IPS-15b (cell line): ENCODE data around the gene SGMS1.
"Not testable (repeated sequence)": the region's sequence is repeated elsewhere in the genome, so short reads cannot be mapped to it uniquely, and the experiment has no call there.

Experiments
- H3K27me3 ChIP-seq: one replicate; pipeline ENCODE4 v1.6.1; 2013; ENCODE audit warnings: low read length; ENCODE audit not compliant: control insufficient read depth, insufficient read depth
- H3K36me3 ChIP-seq: one replicate; pipeline ENCODE4 v1.6.1; 2013; ENCODE audit warnings: low read length; ENCODE audit not compliant: control insufficient read depth, insufficient read depth
- H3K4me1 ChIP-seq: one replicate; pipeline ENCODE4 v1.6.1; 2013; ENCODE audit warnings: mild to moderate bottlenecking, low read length; ENCODE audit not compliant: control insufficient read depth, insufficient read depth
- H3K4me3 ChIP-seq: one replicate; pipeline ENCODE4 v1.5.1; 2013; ENCODE audit warnings: low read depth, low read length
- H3K9ac ChIP-seq: one replicate; pipeline ENCODE4 v1.6.1; 2013; ENCODE audit warnings: low read depth, mild to moderate bottlenecking, low read length
- H3K9me3 ChIP-seq: one replicate; pipeline ENCODE4 v1.6.1; 2013; ENCODE audit warnings: mild to moderate bottlenecking, low read length; ENCODE audit not compliant: control insufficient read depth, insufficient read depth

SGMS1 gene

DNA sequence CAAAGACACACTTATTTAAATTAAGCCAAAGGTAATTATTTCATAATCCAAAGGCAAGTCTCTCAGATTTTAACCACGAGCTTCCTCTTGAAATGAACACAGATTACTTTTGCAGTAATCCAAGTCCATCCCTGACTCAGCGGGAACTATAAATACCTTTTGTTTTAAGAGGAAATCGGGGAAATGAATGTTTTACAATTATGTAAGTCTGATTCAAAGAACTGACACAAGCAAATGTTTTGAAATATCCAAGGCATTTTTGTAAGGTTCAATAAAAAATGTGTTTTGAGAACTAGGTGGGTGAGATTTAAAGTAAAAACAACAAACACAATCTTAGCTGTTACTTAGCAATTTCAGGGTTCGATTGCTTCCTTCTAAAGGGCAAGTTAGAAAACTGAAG lies 192.6 kb downstream of the SGMS1 start:
- H3K4me3 ChIP-seq, result no peak overlapping the region
- no peaks in the 10 kb centered on the region for H3K27me3 ChIP-seq
- peak overlapping the region; percentile 17 for H3K9ac ChIP-seq
- H3K4me1 ChIP-seq, result peaks cover 9% of the 10 kb centered on the region
- no peaks in the 10 kb centered on the region for H3K9me3 ChIP-seq
- H3K36me3 ChIP-seq, result no peaks in the 10 kb centered on the region

DNA sequence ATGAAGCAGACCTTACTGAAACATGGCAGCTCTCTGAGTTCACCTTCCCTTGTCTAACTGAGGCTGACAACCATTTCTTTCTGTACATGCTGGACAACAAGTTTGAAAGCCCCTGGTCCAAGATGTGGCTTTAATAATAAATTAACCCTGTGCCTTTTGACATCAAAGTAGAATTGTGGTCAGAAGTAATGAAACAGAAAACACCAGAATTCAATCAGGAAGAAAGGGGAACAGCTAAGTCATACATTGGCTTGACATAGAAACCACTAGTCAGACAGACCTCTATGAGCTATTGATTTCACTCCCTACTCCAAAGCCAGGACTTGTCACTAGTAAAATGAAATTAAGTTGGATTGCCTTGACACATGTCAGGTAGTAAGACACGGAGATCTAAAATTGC lies 197.3 kb downstream of the SGMS1 start:
- Histone ChIP-seq H3K9ac (no peak overlapping the region), H3K9me3 (no peaks in the 10 kb centered on the region), H3K36me3 (no peaks in the 10 kb centered on the region), H3K27me3 (no peaks in the 10 kb centered on the region), H3K4me3 (no peak overlapping the region), H3K4me1 (peaks cover 8% of the 10 kb centered on the region)

DNA sequence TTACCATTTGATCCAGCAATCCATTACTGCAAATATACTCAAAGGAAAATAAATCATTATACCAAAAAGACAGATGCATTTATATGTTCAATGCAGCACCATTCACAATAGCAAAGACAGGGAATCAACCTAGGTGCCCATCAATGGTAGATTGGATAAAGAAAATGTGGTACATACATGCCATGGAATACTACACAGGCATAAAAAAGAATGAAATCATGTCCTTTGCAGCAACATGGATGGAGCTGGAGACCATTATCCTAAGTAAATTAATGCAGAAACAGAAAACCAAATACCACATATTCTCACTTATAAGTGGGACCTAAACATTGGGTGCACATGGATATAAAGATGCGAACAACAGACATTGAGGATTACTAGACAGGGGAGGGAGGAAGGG lies 198.5 kb downstream of the SGMS1 start:
- H3K4me3 ChIP-seq, H3K27me3 ChIP-seq, H3K9me3 ChIP-seq, H3K4me1 ChIP-seq, H3K9ac ChIP-seq, H3K36me3 ChIP-seq: not testable (repeated sequence)

DNA sequence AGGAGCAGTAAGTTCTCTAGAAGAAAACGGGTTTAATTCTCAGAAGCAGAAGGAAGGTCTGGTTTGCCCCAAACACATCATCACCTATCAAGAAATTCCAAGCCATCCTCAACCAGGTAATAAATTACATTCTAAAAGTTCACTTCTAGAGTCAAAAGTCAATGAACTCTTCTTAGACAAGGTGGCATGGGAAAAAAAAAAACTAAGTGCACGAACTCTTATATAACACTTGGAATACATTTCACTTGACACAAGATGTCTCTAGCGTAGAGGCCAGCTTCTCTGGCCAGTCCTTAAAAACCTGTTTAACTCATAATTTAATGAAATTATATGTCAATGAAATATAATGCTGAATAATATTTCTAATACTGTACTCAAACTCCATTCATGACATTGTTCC lies 200.3 kb downstream of the SGMS1 start:
- H3K9ac ChIP-seq, result no peak overlapping the region
- peaks cover 8% of the 10 kb centered on the region for H3K4me1 ChIP-seq

DNA sequence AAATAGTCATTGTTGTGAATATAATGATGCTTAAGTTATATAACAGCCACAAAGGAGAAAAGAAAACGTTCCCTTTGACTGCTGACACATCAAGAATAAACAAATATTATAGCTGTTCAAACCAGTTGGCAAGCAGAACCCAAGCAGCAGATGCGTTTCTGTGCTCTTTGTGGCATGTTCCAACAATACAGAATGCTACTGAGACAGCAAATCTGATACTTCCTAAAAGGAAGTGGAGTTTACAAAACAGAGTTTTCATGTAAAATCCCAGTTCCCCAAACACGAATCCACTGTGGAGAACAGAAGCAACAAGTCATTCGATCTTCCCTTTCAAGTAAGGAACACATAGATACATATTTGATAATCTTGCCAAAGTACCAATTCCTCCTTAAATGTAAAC lies 201.5 kb downstream of the SGMS1 start:
- Histone ChIP-seq H3K9ac (no peak overlapping the region), H3K27me3 (no peaks in the 10 kb centered on the region), H3K4me3 (no peak overlapping the region), H3K9me3 (no peaks in the 10 kb centered on the region), H3K4me1 (peaks cover 8% of the 10 kb centered on the region), H3K36me3 (no peaks in the 10 kb centered on the region)

More for the DNA sequence above, 200.3 kb downstream of the SGMS1 start:
- no peaks in the 10 kb centered on the region for H3K36me3 ChIP-seq
- H3K4me3 ChIP-seq, result no peak overlapping the region
- H3K27me3 ChIP-seq, result no peaks in the 10 kb centered on the region
- no peaks in the 10 kb centered on the region for H3K9me3 ChIP-seq

DNA sequence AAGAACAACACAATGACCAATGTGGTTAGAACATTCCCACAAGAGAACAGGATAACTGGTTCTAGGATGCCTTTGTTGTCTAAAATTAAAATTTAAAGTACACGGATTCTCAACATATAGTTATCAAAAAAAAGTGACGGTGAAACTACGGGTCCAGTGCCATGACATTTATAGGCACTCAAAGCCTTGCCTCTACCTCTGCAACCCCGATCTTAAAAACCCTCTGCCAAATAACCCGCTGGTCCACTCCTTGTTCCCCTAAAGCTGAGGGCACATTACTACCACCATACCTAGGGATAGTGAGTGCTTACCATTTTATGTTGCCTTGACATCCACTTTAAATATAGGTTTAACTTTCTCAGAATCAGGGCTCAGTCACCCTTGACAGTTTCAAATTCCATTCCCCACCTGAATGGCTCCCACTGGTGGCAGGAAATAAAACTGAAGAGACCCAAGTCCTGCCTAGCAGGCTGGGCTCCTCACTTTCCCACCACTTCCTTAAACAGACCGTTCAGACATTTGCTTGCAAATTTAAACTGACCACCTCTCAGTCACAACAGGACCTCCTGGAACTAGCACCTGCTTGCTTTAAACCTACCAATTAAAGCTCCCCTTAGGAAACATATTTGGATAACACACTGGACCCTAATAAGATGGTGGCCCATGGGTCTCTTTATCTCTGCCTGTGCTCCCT lies 202.6 kb downstream of the SGMS1 start:
- no peaks in the 10 kb centered on the region for H3K36me3 ChIP-seq
- no peak overlapping the region for H3K4me3 ChIP-seq
- peaks cover 13% of the 10 kb centered on the region for H3K4me1 ChIP-seq
- no peaks in the 10 kb centered on the region for H3K27me3 ChIP-seq
- no peak overlapping the region for H3K9ac ChIP-seq
- H3K9me3 ChIP-seq, result no peaks in the 10 kb centered on the region

DNA sequence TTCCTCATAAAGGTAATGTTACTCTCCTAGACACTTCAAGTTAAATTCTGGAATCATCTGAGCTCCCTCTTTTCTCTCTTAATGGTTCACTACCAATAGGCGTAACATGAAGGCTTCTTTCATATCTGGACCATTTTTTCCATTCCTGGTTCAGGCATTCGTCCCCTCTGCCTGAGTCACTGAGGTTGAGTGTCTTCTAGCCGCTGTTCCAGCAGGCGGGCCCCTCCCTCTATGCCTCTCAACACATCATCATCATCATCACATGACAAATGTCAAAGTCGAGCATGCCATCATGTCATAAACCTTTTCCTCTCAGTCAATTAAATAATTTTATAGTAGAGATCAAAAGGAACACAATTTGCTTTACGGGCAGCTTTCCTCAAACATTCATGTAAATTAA lies 203.6 kb downstream of the SGMS1 start:
- H3K9me3 ChIP-seq, result no peaks in the 10 kb centered on the region
- H3K27me3 ChIP-seq, result no peaks in the 10 kb centered on the region
- peaks cover 13% of the 10 kb centered on the region for H3K4me1 ChIP-seq
- no peak overlapping the region for H3K9ac ChIP-seq
- no peaks in the 10 kb centered on the region for H3K36me3 ChIP-seq
- H3K4me3 ChIP-seq, result no peak overlapping the region

DNA sequence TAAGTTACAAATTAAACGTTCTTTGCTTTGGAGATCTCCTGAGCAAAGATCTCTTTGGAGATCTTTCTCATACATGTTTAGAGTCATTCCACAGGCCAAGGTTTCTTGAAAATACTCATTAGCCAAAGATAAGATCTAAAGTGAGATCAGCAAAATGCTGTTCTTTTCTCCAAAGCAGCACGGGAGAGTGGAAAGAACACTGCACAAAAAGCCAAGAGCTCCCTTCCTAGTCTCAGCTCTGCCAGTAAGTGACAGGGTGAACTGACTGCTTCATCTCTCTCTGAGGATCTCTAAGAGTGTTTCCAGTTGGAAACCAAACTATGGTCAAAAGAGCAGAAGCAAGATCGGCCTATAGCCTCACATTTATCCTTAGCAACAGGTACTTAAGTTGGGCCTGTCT lies 204.0 kb downstream of the SGMS1 start:
- Histone ChIP-seq H3K9ac (no peak overlapping the region), H3K4me1 (peaks cover 13% of the 10 kb centered on the region), H3K36me3 (no peaks in the 10 kb centered on the region), H3K9me3 (no peaks in the 10 kb centered on the region), H3K4me3 (no peak overlapping the region), H3K27me3 (no peaks in the 10 kb centered on the region)

DNA sequence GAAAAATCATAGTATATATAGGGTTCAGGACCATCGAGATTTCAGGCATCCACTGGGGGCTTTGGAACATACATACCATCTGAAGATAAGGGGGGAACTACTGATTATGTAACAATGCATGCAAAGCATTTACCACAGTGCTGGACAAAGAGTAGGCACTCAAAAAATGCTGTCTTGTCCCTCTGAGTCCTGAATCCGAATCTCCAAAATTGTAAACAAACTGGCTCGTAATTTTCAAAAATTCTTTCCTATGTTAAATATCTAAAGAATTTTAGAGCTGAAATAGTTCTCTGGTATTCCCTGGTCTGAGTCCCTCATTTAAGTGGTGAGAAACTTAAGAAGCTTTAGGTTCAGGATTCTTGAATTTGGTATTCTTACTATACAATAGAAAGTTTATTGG lies 204.7 kb downstream of the SGMS1 start:
- H3K36me3 ChIP-seq, result no peaks in the 10 kb centered on the region
- no peaks in the 10 kb centered on the region for H3K27me3 ChIP-seq
- H3K4me3 ChIP-seq, result no peak overlapping the region
- peaks cover 13% of the 10 kb centered on the region for H3K4me1 ChIP-seq
- H3K9ac ChIP-seq, result no peak overlapping the region
- H3K9me3 ChIP-seq, result no peaks in the 10 kb centered on the region

DNA sequence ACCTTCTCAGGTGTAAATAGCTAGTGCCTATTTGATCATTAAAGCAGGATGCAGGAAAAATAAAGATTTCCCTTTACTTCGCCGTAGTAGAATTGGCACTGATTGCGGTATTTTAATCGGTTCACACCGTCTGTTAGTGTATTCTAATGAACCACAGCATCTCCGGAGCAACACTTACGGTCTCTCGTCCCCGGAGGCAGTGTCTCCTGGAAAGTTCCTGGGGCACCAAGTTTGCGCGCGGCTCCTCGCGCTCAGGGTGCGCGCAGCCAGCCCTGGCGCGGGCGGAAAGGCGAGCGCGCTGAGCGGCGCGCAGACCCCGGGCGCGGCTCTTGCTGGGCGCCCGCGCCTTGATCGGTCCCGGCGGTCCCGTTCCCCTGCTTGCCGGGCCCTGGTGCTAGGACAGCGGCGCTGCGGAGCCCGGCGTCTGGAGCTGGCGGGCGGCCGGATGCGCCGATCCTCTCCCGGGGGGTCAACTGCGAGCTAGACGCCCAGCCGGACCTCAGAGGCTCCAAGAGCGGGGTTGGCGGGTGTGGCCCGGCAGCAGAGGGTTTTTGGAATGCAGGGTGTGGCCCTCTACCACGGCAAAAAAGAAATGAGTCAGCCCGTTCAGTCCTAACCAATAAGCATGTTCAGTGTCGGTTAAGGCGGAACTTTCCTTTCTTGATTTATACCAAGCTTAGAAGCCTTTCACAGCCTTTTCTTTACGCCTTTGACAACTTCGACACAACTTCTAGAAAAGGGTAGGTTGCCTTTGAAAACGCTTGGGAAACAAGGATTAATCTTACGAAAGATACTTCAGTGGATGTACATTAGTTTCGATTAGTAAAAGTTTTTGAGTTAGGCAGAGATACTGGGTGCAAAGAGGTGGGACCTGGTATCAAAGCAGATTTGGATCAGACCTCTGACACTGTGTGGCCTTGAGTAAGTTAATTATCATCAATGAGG lies 205.6 kb downstream of the SGMS1 start:
- H3K4me3 ChIP-seq, result peak overlapping the region; percentile 45
- H3K27me3 ChIP-seq, result no peaks in the 10 kb centered on the region
- peaks cover 15% of the 10 kb centered on the region for H3K4me1 ChIP-seq
- H3K36me3 ChIP-seq, result no peaks in the 10 kb centered on the region
- H3K9ac ChIP-seq, result peak overlapping the region; percentile 28
- no peaks in the 10 kb centered on the region for H3K9me3 ChIP-seq

DNA sequence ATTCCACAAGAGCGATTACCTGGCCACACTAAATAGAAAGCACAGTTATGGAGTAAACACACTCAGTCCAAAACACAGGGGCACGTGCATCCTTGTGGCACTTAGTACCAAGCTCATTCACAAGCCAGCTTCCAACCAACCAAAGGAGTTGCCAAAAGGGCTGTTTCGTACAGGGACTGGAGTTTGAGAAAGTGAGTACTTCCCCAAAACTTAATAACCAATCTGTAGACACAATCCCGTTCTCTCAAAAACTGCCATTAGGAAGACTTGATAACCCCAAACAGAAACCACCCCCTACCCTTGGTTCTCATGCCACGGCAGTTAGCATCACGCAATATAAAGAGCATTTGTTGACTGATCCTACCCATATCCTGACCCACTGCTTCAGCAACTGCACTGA lies 206.3 kb downstream of the SGMS1 start:
- peak overlapping the region; percentile 8 for H3K9ac ChIP-seq
- H3K4me1 ChIP-seq, result peaks cover 15% of the 10 kb centered on the region
- no peaks in the 10 kb centered on the region for H3K36me3 ChIP-seq
- peak overlapping the region; percentile 45 for H3K4me3 ChIP-seq
- no peaks in the 10 kb centered on the region for H3K9me3 ChIP-seq
- H3K27me3 ChIP-seq, result no peaks in the 10 kb centered on the region

DNA sequence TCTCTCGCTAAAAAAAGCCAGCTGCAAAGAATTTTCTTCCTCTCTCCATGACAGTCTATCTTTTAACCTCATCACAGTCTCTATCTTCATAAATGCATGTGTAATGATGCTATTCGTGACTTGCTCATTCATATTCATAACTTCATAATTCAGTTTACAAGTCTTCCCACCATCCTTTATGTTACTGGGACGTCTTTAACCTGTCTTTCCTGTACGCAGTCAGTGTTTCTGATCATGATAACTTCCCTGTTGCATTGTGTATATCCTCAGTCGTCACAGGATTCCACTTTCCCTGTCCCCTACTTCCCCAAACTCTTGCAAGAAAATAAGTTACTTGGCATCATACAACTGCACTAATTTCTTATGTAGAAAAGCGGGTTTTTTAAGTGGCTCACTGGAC lies 206.9 kb downstream of the SGMS1 start:
- no peaks in the 10 kb centered on the region for H3K9me3 ChIP-seq
- H3K27me3 ChIP-seq, result no peaks in the 10 kb centered on the region
- H3K4me1 ChIP-seq, result peaks cover 15% of the 10 kb centered on the region
- peak overlapping the region; percentile 10 for H3K4me3 ChIP-seq
- no peaks in the 10 kb centered on the region for H3K36me3 ChIP-seq
- H3K9ac ChIP-seq, result no peak overlapping the region
